Nephron progenitor cell (in vitro differentiated cells): ENCODE measurements around the gene DOCK6.
A peak's percentile ranks its signal among the peaks of the same experiment; 100 is the strongest.

Experiments used
- DNase-seq: peaks from one replicate; pipeline ENCODE4 v3.0.0; 2021
- H3K27ac Mint-ChIP-seq: 2 replicates; pipeline ENCODE4 v1.8.0; 2021; ENCODE audit warnings: mild to moderate bottlenecking, moderate library complexity, mixed read lengths
- H3K27me3 Mint-ChIP-seq: 2 replicates; pipeline ENCODE4 v1.8.0; 2021; ENCODE audit warnings: mild to moderate bottlenecking, low read depth, mixed read lengths; ENCODE audit not compliant: poor library complexity
- H3K36me3 Mint-ChIP-seq: 2 replicates; pipeline ENCODE4 v1.8.0; 2021; ENCODE audit warnings: low read depth, mixed read lengths
- H3K4me1 Mint-ChIP-seq: 2 replicates; pipeline ENCODE4 v1.8.0; 2021; ENCODE audit warnings: mixed read lengths
- H3K4me3 Mint-ChIP-seq: 2 replicates; pipeline ENCODE4 v1.8.0; 2021; ENCODE audit warnings: mild to moderate bottlenecking, moderate library complexity, mixed read lengths
- H3K9me3 Mint-ChIP-seq: 2 replicates; pipeline ENCODE4 v1.8.0; 2021; ENCODE audit warnings: mild to moderate bottlenecking, moderate library complexity, mixed read lengths
- TF ChIP-seq, protein P1 (sequence below): fragments of 200-600 bp; sonication (generic); IDR thresholded peaks from 2 replicates; pipeline ENCODE4 v1.5.0; 2021; ENCODE audit warnings: antibody characterized with exemption

DOCK6 gene, protein sequence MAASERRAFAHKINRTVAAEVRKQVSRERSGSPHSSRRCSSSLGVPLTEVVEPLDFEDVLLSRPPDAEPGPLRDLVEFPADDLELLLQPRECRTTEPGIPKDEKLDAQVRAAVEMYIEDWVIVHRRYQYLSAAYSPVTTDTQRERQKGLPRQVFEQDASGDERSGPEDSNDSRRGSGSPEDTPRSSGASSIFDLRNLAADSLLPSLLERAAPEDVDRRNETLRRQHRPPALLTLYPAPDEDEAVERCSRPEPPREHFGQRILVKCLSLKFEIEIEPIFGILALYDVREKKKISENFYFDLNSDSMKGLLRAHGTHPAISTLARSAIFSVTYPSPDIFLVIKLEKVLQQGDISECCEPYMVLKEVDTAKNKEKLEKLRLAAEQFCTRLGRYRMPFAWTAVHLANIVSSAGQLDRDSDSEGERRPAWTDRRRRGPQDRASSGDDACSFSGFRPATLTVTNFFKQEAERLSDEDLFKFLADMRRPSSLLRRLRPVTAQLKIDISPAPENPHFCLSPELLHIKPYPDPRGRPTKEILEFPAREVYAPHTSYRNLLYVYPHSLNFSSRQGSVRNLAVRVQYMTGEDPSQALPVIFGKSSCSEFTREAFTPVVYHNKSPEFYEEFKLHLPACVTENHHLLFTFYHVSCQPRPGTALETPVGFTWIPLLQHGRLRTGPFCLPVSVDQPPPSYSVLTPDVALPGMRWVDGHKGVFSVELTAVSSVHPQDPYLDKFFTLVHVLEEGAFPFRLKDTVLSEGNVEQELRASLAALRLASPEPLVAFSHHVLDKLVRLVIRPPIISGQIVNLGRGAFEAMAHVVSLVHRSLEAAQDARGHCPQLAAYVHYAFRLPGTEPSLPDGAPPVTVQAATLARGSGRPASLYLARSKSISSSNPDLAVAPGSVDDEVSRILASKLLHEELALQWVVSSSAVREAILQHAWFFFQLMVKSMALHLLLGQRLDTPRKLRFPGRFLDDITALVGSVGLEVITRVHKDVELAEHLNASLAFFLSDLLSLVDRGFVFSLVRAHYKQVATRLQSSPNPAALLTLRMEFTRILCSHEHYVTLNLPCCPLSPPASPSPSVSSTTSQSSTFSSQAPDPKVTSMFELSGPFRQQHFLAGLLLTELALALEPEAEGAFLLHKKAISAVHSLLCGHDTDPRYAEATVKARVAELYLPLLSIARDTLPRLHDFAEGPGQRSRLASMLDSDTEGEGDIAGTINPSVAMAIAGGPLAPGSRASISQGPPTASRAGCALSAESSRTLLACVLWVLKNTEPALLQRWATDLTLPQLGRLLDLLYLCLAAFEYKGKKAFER (N-terminal part only)

DNA sequence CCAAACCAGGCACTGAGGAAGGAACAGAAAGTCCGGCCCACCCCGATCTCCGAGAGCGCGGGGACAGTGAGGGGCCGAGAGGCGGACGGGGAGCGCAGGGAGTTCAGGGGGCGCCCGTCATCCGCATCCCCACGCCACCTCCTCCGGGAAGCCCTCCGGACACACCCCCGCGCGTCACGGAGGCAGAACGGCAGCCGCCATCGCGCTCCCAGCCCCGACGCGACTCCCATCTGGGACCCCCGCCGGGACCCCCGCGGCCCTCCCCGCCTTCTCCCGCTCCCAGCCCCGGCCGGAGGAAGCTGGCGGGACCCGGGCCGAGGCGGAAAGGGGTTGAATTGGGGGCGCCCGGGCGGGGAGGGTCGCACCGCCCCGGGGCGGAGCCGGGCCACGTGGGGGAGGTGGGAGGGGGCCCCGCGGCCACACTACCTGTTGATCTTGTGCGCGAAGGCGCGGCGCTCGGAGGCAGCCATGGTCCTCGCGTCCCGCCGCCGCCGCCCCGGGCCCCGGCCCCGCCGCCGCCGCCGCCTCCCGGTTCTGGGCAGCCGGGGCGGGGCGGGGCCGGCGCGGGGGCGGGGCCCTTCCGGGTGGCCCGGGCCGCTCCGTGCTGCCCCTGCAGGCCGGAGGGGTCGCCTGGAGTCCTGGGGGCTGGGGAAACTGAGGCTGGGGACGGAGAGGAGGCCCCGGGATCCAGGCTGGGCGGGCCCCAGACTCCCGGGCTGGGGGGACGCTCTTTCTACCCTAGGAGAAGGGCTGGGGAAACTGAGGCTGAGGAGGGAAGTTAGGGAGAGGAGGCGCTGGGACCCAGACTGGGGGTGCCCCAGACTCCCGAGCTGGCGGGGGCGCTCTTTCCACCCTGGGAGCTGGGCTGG is at the start of gene DOCK6:
Gene DOCK6 (minus strand): TSS at position 554 of the 869 bp plus-strand sequence. CDS start 84 bp downstream, at position 470.
- TF ChIP-seq, protein P1, sequence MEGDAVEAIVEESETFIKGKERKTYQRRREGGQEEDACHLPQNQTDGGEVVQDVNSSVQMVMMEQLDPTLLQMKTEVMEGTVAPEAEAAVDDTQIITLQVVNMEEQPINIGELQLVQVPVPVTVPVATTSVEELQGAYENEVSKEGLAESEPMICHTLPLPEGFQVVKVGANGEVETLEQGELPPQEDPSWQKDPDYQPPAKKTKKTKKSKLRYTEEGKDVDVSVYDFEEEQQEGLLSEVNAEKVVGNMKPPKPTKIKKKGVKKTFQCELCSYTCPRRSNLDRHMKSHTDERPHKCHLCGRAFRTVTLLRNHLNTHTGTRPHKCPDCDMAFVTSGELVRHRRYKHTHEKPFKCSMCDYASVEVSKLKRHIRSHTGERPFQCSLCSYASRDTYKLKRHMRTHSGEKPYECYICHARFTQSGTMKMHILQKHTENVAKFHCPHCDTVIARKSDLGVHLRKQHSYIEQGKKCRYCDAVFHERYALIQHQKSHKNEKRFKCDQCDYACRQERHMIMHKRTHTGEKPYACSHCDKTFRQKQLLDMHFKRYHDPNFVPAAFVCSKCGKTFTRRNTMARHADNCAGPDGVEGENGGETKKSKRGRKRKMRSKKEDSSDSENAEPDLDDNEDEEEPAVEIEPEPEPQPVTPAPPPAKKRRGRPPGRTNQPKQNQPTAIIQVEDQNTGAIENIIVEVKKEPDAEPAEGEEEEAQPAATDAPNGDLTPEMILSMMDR = no peak
- no peaks in the 10 kb centered on the region for H3K9me3 Mint-ChIP-seq
- peak; percentile 70 for DNase-seq
- peak within 1 kb of the TSS; percentile 78 for H3K4me3 Mint-ChIP-seq
- peaks cover 13% of the 10 kb centered on the region for H3K27me3 Mint-ChIP-seq
- no peaks in the 10 kb centered on the region for H3K36me3 Mint-ChIP-seq
- H3K4me1 Mint-ChIP-seq = peaks cover 22% of the 10 kb centered on the region
- H3K27ac Mint-ChIP-seq = no peak within 1 kb of the TSS

DNA sequence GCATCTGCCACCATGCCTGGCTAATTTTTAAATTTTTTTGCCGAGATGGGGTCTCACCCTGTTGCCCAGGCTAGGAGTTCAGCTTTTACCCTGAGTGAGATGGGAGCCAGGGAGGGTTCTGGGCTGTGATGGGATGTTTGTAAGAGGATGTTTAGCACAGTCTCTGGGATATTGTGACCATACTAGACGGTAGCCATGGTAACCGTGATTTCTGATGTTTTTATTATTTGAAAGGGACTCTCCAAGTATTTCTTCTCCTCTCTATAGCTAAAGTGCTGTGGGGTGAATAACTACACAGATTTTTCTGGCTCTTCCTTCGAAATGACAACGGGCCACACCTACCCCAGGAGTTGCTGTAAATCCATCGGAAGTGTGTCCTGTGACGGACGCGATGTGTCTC is 44.0 kb upstream of the DOCK6 start:
- H3K4me3 Mint-ChIP-seq = no peak overlapping the region
- TF ChIP-seq, protein P1 = no peak
- no peak for DNase-seq
- H3K4me1 Mint-ChIP-seq = no peaks in the 10 kb centered on the region
- no peaks in the 10 kb centered on the region for H3K9me3 Mint-ChIP-seq
- peaks cover 23% of the 10 kb centered on the region for H3K27me3 Mint-ChIP-seq
- no peaks in the 10 kb centered on the region for H3K36me3 Mint-ChIP-seq
- H3K27ac Mint-ChIP-seq = no peak overlapping the region

DNA sequence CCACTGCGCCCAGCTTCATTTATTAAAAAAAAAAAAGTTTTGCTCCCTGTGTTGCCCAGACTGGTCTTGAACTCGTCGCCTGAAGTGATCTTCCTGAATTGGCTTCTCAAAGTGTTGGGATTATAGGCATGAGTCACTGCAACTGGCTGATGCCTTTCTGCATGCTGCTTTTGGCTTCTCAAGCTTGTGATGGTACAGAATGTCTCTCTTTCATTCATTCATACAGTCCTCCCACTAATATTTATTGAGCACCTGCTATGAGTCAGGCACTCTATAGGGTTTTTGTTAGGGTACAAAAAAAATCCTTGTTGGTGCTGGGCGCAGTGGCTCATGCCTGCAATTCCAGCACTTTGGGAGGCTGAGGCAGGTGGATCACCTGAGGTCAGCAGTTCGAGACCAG is 42.6 kb upstream of the DOCK6 start:
- Mint-ChIP-seq H3K27ac (no peak overlapping the region), H3K36me3 (no peaks in the 10 kb centered on the region), H3K9me3 (peaks cover 11% of the 10 kb centered on the region), H3K4me3 (no peak overlapping the region), H3K27me3 (peaks cover 32% of the 10 kb centered on the region), H3K4me1 (no peaks in the 10 kb centered on the region)
- TF ChIP-seq, protein P1 = no peak
- no peak for DNase-seq

DNA sequence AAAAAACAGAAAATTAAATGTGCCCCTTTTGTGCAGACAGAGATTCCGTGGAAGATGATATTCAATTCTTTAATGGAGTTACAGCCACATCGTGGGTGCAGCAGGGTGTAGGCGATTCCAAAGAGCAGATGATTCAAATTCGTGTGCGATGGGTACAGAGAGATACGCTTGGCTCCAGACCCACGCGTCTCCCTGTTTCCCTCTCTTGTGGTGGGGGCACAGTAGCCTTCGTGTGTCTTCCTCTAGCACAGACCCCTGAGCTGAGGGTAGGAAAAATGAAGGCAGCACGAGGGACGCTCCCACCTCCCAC is 38.4 kb upstream of the DOCK6 start:
- DNase-seq = no peak
- H3K27me3 Mint-ChIP-seq = peaks cover 38% of the 10 kb centered on the region
- no peaks in the 10 kb centered on the region for H3K36me3 Mint-ChIP-seq
- H3K27ac Mint-ChIP-seq = no peak overlapping the region
- no peak overlapping the region for H3K4me3 Mint-ChIP-seq
- H3K9me3 Mint-ChIP-seq = peaks cover 11% of the 10 kb centered on the region
- no peaks in the 10 kb centered on the region for H3K4me1 Mint-ChIP-seq
- TF ChIP-seq, protein P1 = no peak
